SK-N-SH treated with all-trans-retinoic acid at 6 μM for 48 hours (cell line): Measurements from ENCODE around the gene CYP2E1.
"Not testable (repeated sequence)": the region's sequence is repeated elsewhere in the genome, so short reads cannot be mapped to it uniquely, and the experiment has no call there.

Experiments used
- ATAC-seq: fragments of 200-7000 bp; cut with Tn5 transposase; 3 replicates; pipeline ENCODE4 v1.9.1; 2020; ENCODE audit warnings: mild to moderate bottlenecking, moderate library complexity
- ZFP30 ChIP-seq: fragments of 450-650 bp; formaldehyde crosslinking; IDR thresholded peaks from 2 replicates; pipeline ENCODE4 v1.5.0; 2022; ENCODE audit warnings: mild to moderate bottlenecking, moderate library complexity

The CYP2E1 gene

GRCh38 chr10:133573460-133573859 lies 46.3 kb downstream of the CYP2E1 start:
- not testable (repeated sequence) for ATAC-seq
- peak; percentile 90 for TF ChIP-seq ZFP30

- peak; percentile 25; the same call in 2 of the 3 replicates for ATAC-seq
Observed at GRCh38 chr10:133577037-133577436, 49.9 kb downstream of the CYP2E1 start.
